ENCODE measurements around the gene RPS6KA3. TPM values are rescaled to one million over a fixed set of nuclear protein-coding genes. Genes with fewer than 3 reads are reported as not detected.

The RPS6KA3 gene
- total RNA-seq, 1 donor from 2014 or later: 21.8 TPM

GRCh38 chrX:20248592-20249192 lies 18.0 kb downstream of the RPS6KA3 start:
- H3K4me3 Mint-ChIP-seq (ENCODE audit: unreplicated experiment): no peak overlapping the region
- no peaks in the 10 kb centered on the region for H3K4me1 Mint-ChIP-seq (ENCODE audit: unreplicated experiment)
- no peaks in the 10 kb centered on the region for H3K36me3 Mint-ChIP-seq (ENCODE audit: unreplicated experiment)
- no peak overlapping the region for H3K27ac Mint-ChIP-seq (ENCODE audit: unreplicated experiment)
- no peak for TF ChIP-seq CTCF (IDR thresholded peaks at IDR 0.05)
- H3K9me3 Mint-ChIP-seq (ENCODE audit: unreplicated experiment): peaks cover 15% of the 10 kb centered on the region
- no peaks in the 10 kb centered on the region for H3K27me3 Mint-ChIP-seq (ENCODE audit: unreplicated experiment)
- no peak for DNase-seq (ENCODE audit: extremely low spot score, unreplicated experiment)

- TF ChIP-seq CTCF (IDR thresholded peaks at IDR 0.05): no peak
- peaks cover 3% of the 10 kb centered on the region for H3K36me3 Mint-ChIP-seq (ENCODE audit: unreplicated experiment)
- peaks cover 24% of the 10 kb centered on the region for H3K9me3 Mint-ChIP-seq (ENCODE audit: unreplicated experiment)
- no peak overlapping the region for H3K27ac Mint-ChIP-seq (ENCODE audit: unreplicated experiment)
- no peaks in the 10 kb centered on the region for H3K27me3 Mint-ChIP-seq (ENCODE audit: unreplicated experiment)
- H3K4me1 Mint-ChIP-seq (ENCODE audit: unreplicated experiment): no peaks in the 10 kb centered on the region
- no peak for DNase-seq (ENCODE audit: extremely low spot score, unreplicated experiment)
- no peak overlapping the region for H3K4me3 Mint-ChIP-seq (ENCODE audit: unreplicated experiment)
These were observed 21.8 kb downstream of the RPS6KA3 start for GRCh38 chrX:20244931-20245330.

- H3K4me3 Mint-ChIP-seq (ENCODE audit: unreplicated experiment): no peak overlapping the region
- DNase-seq (ENCODE audit: extremely low spot score, unreplicated experiment): no peak
- no peaks in the 10 kb centered on the region for H3K27me3 Mint-ChIP-seq (ENCODE audit: unreplicated experiment)
- no peak overlapping the region for H3K27ac Mint-ChIP-seq (ENCODE audit: unreplicated experiment)
- peaks cover 9% of the 10 kb centered on the region for H3K36me3 Mint-ChIP-seq (ENCODE audit: unreplicated experiment)
- H3K9me3 Mint-ChIP-seq (ENCODE audit: unreplicated experiment): peaks cover 22% of the 10 kb centered on the region
- no peak for TF ChIP-seq CTCF (IDR thresholded peaks at IDR 0.05)
- H3K4me1 Mint-ChIP-seq (ENCODE audit: unreplicated experiment): no peaks in the 10 kb centered on the region
These were observed 26.5 kb downstream of the RPS6KA3 start for GRCh38 chrX:20240201-20240600.

- no peaks in the 10 kb centered on the region for H3K4me1 Mint-ChIP-seq (ENCODE audit: unreplicated experiment)
- no peak overlapping the region for H3K4me3 Mint-ChIP-seq (ENCODE audit: unreplicated experiment)
- TF ChIP-seq CTCF (IDR thresholded peaks at IDR 0.05): no peak
- no peak for DNase-seq (ENCODE audit: extremely low spot score, unreplicated experiment)
- H3K36me3 Mint-ChIP-seq (ENCODE audit: unreplicated experiment): peaks cover 19% of the 10 kb centered on the region
- no peaks in the 10 kb centered on the region for H3K27me3 Mint-ChIP-seq (ENCODE audit: unreplicated experiment)
- H3K27ac Mint-ChIP-seq (ENCODE audit: unreplicated experiment): no peak overlapping the region
- peaks cover 25% of the 10 kb centered on the region for H3K9me3 Mint-ChIP-seq (ENCODE audit: unreplicated experiment)
These were observed 28.8 kb downstream of the RPS6KA3 start for GRCh38 chrX:20237864-20238263.

GRCh38 chrX:20235755-20236154 lies 31.0 kb downstream of the RPS6KA3 start:
- H3K9me3 Mint-ChIP-seq (ENCODE audit: unreplicated experiment): peaks cover 17% of the 10 kb centered on the region
- peaks cover 21% of the 10 kb centered on the region for H3K36me3 Mint-ChIP-seq (ENCODE audit: unreplicated experiment)
- TF ChIP-seq CTCF (IDR thresholded peaks at IDR 0.05): no peak
- H3K4me1 Mint-ChIP-seq (ENCODE audit: unreplicated experiment): peaks cover 4% of the 10 kb centered on the region
- H3K27me3 Mint-ChIP-seq (ENCODE audit: unreplicated experiment): no peaks in the 10 kb centered on the region
- no peak for DNase-seq (ENCODE audit: extremely low spot score, unreplicated experiment)
- no peak overlapping the region for H3K4me3 Mint-ChIP-seq (ENCODE audit: unreplicated experiment)
- no peak overlapping the region for H3K27ac Mint-ChIP-seq (ENCODE audit: unreplicated experiment)

Measured in osteocyte (in vitro differentiated cells).